GM12892 (cell line): ENCODE data around the gene P3H3.

Experiments used
- POLR2A ChIP-seq: IDR thresholded peaks from 2 replicates; pipeline ENCODE4 v1.6.1; 2011; ENCODE audit warnings: low read depth, low read length, control low read depth
- POLR2AphosphoS5 ChIP-seq: IDR thresholded peaks from 2 replicates; pipeline ENCODE4 v1.6.1; 2011; ENCODE audit warnings: low read depth, low read length, control low read depth

DNA sequence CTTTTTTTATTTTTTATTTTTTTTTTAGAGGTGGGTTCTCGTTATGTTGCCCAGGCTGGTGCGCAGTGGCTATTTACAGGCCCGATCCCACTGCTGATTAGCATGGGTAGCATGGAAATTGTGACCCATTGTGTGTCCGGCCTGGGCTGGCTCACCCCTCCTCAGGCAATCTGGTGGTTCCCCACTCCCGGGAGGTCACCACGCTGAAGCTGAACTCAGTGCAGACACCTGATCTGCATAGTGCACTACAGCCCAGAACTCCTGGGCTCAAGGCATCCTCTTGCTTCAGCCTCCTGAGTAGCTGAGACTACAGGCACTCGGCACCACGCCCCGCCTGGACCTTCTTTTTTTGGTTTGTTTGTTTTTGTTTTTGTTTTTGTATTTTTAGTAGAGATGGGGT is 44.4 kb upstream of the P3H3 start:
- TF ChIP-seq POLR2AphosphoS5, result no peak
- no peak for TF ChIP-seq POLR2A
